IMR-90 (cell line): Measurements from ENCODE around the gene PRSS12.

Experiments used
- SMC3 ChIP-seq: fragments of 150-350 bp; IDR thresholded peaks from 2 replicates; pipeline ENCODE4 v1.6.1; 2016; ENCODE audit warnings: low read depth, mild to moderate bottlenecking, antibody characterized with exemption, low read length, moderate library complexity
- TF ChIP-seq, protein P1 (sequence below): conservative IDR thresholded peaks from 2 replicates; pipeline ENCODE4 v1.5.1; 2012; ENCODE audit warnings: mild to moderate bottlenecking, low read depth, low read length, improper control_type of control experiment

DNA sequence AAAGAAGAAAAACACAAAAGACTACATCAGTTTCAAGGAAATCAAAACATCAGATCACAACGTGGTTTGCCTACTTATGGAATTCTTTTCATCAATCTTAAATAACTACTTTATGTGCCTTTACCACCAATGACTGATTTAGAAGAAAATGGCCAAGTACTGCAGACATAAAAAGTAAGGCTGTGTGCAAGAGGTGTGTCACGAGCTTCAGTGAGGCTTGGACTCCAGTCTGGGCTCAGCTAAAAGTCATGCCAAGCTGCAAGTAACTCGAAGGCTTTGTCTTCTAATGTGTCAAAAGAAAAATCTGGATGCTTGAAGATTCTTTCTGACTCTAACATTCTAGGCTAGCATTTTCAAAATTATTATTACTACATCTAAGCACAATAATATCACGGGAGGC, 17.0 kb downstream of the PRSS12 start:
- no peak for TF ChIP-seq SMC3
- TF ChIP-seq, protein P1, sequence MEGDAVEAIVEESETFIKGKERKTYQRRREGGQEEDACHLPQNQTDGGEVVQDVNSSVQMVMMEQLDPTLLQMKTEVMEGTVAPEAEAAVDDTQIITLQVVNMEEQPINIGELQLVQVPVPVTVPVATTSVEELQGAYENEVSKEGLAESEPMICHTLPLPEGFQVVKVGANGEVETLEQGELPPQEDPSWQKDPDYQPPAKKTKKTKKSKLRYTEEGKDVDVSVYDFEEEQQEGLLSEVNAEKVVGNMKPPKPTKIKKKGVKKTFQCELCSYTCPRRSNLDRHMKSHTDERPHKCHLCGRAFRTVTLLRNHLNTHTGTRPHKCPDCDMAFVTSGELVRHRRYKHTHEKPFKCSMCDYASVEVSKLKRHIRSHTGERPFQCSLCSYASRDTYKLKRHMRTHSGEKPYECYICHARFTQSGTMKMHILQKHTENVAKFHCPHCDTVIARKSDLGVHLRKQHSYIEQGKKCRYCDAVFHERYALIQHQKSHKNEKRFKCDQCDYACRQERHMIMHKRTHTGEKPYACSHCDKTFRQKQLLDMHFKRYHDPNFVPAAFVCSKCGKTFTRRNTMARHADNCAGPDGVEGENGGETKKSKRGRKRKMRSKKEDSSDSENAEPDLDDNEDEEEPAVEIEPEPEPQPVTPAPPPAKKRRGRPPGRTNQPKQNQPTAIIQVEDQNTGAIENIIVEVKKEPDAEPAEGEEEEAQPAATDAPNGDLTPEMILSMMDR: no peak
